Measurements from ENCODE around the gene SERPINE2.
"Not testable (repeated sequence)": the region's sequence is repeated elsewhere in the genome, so short reads cannot be mapped to it uniquely, and the experiment has no call there.

The SERPINE2 gene

GRCh38 chr2:224011837-224012236 is 27.2 kb downstream of the SERPINE2 start:
- DNase-seq (ENCODE audit: low spot score), result no peak

- DNase-seq (ENCODE audit: low spot score), result no peak
Measured at GRCh38 chr2:224009605-224010315, 29.3 kb downstream of the SERPINE2 start.

- DNase-seq (ENCODE audit: low spot score), result peak; percentile 20
Measured at GRCh38 chr2:224008702-224009261, 30.3 kb downstream of the SERPINE2 start.

GRCh38 chr2:224004105-224004695 is 34.9 kb downstream of the SERPINE2 start:
- DNase-seq (ENCODE audit: low spot score), result no peak

GRCh38 chr2:224000662-224001061 is 38.4 kb downstream of the SERPINE2 start:
- not testable (repeated sequence) for DNase-seq (ENCODE audit: low spot score)

- DNase-seq (ENCODE audit: low spot score), result no peak
Measured at GRCh38 chr2:223999862-224000261, 39.2 kb downstream of the SERPINE2 start.

GRCh38 chr2:223998948-223999347 is 40.1 kb downstream of the SERPINE2 start:
- DNase-seq (ENCODE audit: low spot score), result no peak

GRCh38 chr2:223997938-223998337 is 41.1 kb downstream of the SERPINE2 start:
- peak; percentile 19 for DNase-seq (ENCODE audit: low spot score)

- DNase-seq (ENCODE audit: low spot score), result no peak
Measured at GRCh38 chr2:223996391-223996790, 42.7 kb downstream of the SERPINE2 start.

- peak; percentile 53 for DNase-seq (ENCODE audit: low spot score)
Measured at GRCh38 chr2:223995569-223995968, 43.5 kb downstream of the SERPINE2 start.

GRCh38 chr2:223994562-223995162 is 44.4 kb downstream of the SERPINE2 start:
- DNase-seq (ENCODE audit: low spot score), result no peak

GRCh38 chr2:223993634-223994232 is 45.4 kb downstream of the SERPINE2 start:
- DNase-seq (ENCODE audit: low spot score), result peak; percentile 81

- no peak for DNase-seq (ENCODE audit: low spot score)
Measured at GRCh38 chr2:223991611-223992010, 47.5 kb downstream of the SERPINE2 start.

- no peak for DNase-seq (ENCODE audit: low spot score)
Measured at GRCh38 chr2:223989856-223990232, 49.2 kb downstream of the SERPINE2 start.

GRCh38 chr2:223989206-223989855 is 49.8 kb downstream of the SERPINE2 start:
- DNase-seq (ENCODE audit: low spot score), result no peak

GRCh38 chr2:223981241-223981640 is 57.8 kb downstream of the SERPINE2 start:
- DNase-seq (ENCODE audit: low spot score), result no peak

GRCh38 chr2:223980803-223981202 is 58.3 kb downstream of the SERPINE2 start:
- DNase-seq (ENCODE audit: low spot score), result no peak

- no peak for DNase-seq (ENCODE audit: low spot score)
Measured at GRCh38 chr2:223980397-223980735, 58.7 kb downstream of the SERPINE2 start.

- DNase-seq (ENCODE audit: low spot score), result no peak
Measured at GRCh38 chr2:223979730-223980396, 59.2 kb downstream of the SERPINE2 start.

GRCh38 chr2:223978451-223978850 is 60.6 kb downstream of the SERPINE2 start:
- no peak for DNase-seq (ENCODE audit: low spot score)

- no peak for DNase-seq (ENCODE audit: low spot score)
Measured at GRCh38 chr2:223976635-223977226, 62.4 kb downstream of the SERPINE2 start.
